Right lobe of liver (tissue), 6 donors: Measurements from ENCODE around the gene ZNF740. TPM values are rescaled to one million over a fixed set of nuclear protein-coding genes. Genes with fewer than 3 reads are reported as not detected.
A peak's percentile ranks its signal among the peaks of the same experiment; 100 is the strongest.

Experiments
- ATAC-seq, 4 donors: fragments of 200-7000 bp; cut with Tn5 transposase; one replicate each; pipeline ENCODE4 v1.9.1; 2020; ENCODE audit warnings: mild to moderate bottlenecking in 4 of 4, moderate library complexity in 4 of 4
- DNase-seq, 3 donors: peaks; one replicate each; pipeline ENCODE4 v3.0.0-alpha.2; 2020
- H3K27ac ChIP-seq, 3 donors: fragments of 200-600 bp; one replicate each; pipeline ENCODE4 v1.8.0; 2022
- H3K27me3 ChIP-seq, 2 donors: fragments of 200-600 bp; one replicate each; pipeline ENCODE4 v1.8.0; 2022
- H3K36me3 ChIP-seq, 4 donors: fragments of 200-600 bp; sonication (generic) in 1 of 4; one replicate each; pipeline versions ENCODE4 v1.5.1 to v1.8.0; 2017 to 2022; ENCODE audit warnings: control low read depth in 1 of 4
- H3K4me1 ChIP-seq, 4 donors: fragments of 200-600 bp; sonication (generic) in 1 of 4; one replicate each; pipeline versions ENCODE4 v1.5.1 to v1.8.0; 2017 to 2022; ENCODE audit warnings: control low read depth in 1 of 4
- H3K4me3 ChIP-seq, 3 donors: fragments of 200-600 bp; one replicate each; pipeline ENCODE4 v1.8.0; 2022
- H3K9me3 ChIP-seq, 4 donors: fragments of 200-600 bp; sonication (generic) in 1 of 4; one replicate each; pipeline versions ENCODE4 v1.5.1 to v1.8.0; 2017 to 2022; ENCODE audit warnings: control low read depth in 1 of 4
- CTCF ChIP-seq, 4 donors: fragments of 200-600 bp in 3 of 4; fragments of 450-650 bp in 1 of 4; IDR thresholded peaks; one replicate each; pipeline versions ENCODE4 v1.5.1 to v1.8.0; 2016 to 2022; ENCODE audit warnings: antibody characterized with exemption in 4 of 4, mild to moderate bottlenecking in 2 of 4
- POLR2A ChIP-seq: fragments of 450-650 bp; IDR thresholded peaks from one replicate; pipeline ENCODE4 v1.6.1; 2017; ENCODE audit warnings: antibody characterized with exemption, mild to moderate bottlenecking
- WGBS: methylation state at CpG from one replicate; pipeline ENCODE4 v1.1.6; 2018; ENCODE audit warnings: low coverage, low lambda C conversion rate; ENCODE audit not compliant: insufficient coverage; ENCODE audit errors: missing lambda C conversion rate; 5-methylcytosine and 5-hydroxymethylcytosine counted together
- intact Hi-C, 2 donors: fragments of 100-400 bp; cut with DNase I; formaldehyde crosslinking; loops; one replicate each; pipeline versions ENCODE4 v1.11.2 to v1.14.1; 2022
- total RNA-seq, 6 experiments: library from RNA; depleted of rRNA in 2 of 6; stranded (reverse); fragments of >200 nt in 2 of 6; fragmentation: NEBNext Ultra II Directional in 3 of 6; extraction: Animal tissue kit (Norgen Biotek cat#: 25700) in 3 of 6; gene quantifications; one replicate each; pipeline versions ENCODE4 v1.1.0 to v1.2.4, GENCODE V29; 2016 to 2023
- donor health status: DM: no; HTN: yes; CAD: no.
- donor health status: DM: no; HTN: no; CAD: no.
- donor health status: DM: no; HTN: no; CAD: no.
- donor health status: DM: no; HTN: yes; CAD: no.
- donor health status: DM: no; HTN: yes; CAD: no.

Gene ZNF740
- total RNA-seq, 6 experiments from 2014 or later = 5.5 to 24.4 (median 19.2) TPM

GRCh38 chr12:53205747-53206419, 25.4 kb downstream of the ZNF740 start:
- Histone ChIP-seq H3K27me3 (no peaks in the 10 kb centered on the region), H3K4me1 (peaks cover 0 to 8% (median 0%) of the 10 kb centered on the region in 4 donors), H3K9me3 (no peaks in the 10 kb centered on the region), H3K4me3 (no peak overlapping the region), H3K27ac (no peak overlapping the region), H3K36me3 (no peaks in the 10 kb centered on the region)
- TF ChIP-seq POLR2A = no peak
- TF ChIP-seq CTCF (IDR thresholded peaks at IDR 0.05) = no peak
- ATAC-seq (peak in 3 of 4 donors; percentile 19 to 32 (median 20)), DNase-seq (no peak)
- intact Hi-C loops = no loop called here
- WGBS = no CpG with 5 or more reads among the region's 7 CpGs

- Histone ChIP-seq H3K27ac (no peak within 1 kb of the TSS), H3K4me3 (no peak within 1 kb of the TSS)
Measured at GRCh38 chr12:53207042-53207441, 26.5 kb downstream of the ZNF740 start, which contains the start of gene ITGB7. Gene ITGB7 (minus strand): TSS chr12:53207251. CDS start chr12:53200443, 6,808 bp downstream.

GRCh38 chr12:53208435-53208834, 27.9 kb downstream of the ZNF740 start:
- ATAC-seq = no peak
- H3K9me3 ChIP-seq = no peaks in the 10 kb centered on the region
- no peaks in the 10 kb centered on the region for H3K36me3 ChIP-seq
- H3K27me3 ChIP-seq = no peaks in the 10 kb centered on the region
- DNase-seq = no peak
- H3K4me1 ChIP-seq = peaks cover 0 to 2% (median 0%) of the 10 kb centered on the region in 4 donors
- TF ChIP-seq POLR2A (no peak), CTCF (IDR thresholded peaks at IDR 0.05) (no peak)
- 38% methylated on average over 2 of the region's 2 CpGs for WGBS
- H3K4me3 ChIP-seq = no peak overlapping the region
- no peak overlapping the region for H3K27ac ChIP-seq
- intact Hi-C loops = no loop called here

More at GRCh38 chr12:53207042-53207441, 26.5 kb downstream of the ZNF740 start, which contains the start of gene ITGB7:
- 65% methylated on average over 5 of the region's 5 CpGs for WGBS
- DNase-seq = no peak
- Histone ChIP-seq H3K9me3 (no peaks in the 10 kb centered on the region), H3K36me3 (no peaks in the 10 kb centered on the region), H3K27me3 (no peaks in the 10 kb centered on the region), H3K4me1 (no peaks in the 10 kb centered on the region)
- no peak for TF ChIP-seq CTCF (IDR thresholded peaks at IDR 0.05)
- TF ChIP-seq POLR2A = no peak
- intact Hi-C loops = no loop called here
- ATAC-seq = peak in 3 of 4 donors; percentile 13 to 34 (median 27)

- H3K4me3 ChIP-seq = no peak overlapping the region
- H3K9me3 ChIP-seq = no peaks in the 10 kb centered on the region
- WGBS = 33% methylated on average over 7 of the region's 7 CpGs
- H3K27me3 ChIP-seq = no peaks in the 10 kb centered on the region
- TF ChIP-seq POLR2A = no peak
- TF ChIP-seq CTCF (IDR thresholded peaks at IDR 0.05) = no peak
- H3K4me1 ChIP-seq = peaks cover 0 to 2% (median 0%) of the 10 kb centered on the region in 4 donors
- DNase-seq (no peak), ATAC-seq (peak; percentile 33 to 62 (median 43))
- H3K36me3 ChIP-seq = no peaks in the 10 kb centered on the region
- H3K27ac ChIP-seq = no peak overlapping the region
- intact Hi-C loops = no loop called here
Measured at GRCh38 chr12:53208877-53209463, 28.4 kb downstream of the ZNF740 start.
